Ovary (tissue), 3 donors: ENCODE results near the gene VENTX.

ENCODE experiments used
- EP300 ChIP-seq: sonication (generic); formaldehyde crosslinking; IDR thresholded peaks from one replicate; pipeline ENCODE4 v1.6.1; 2017; ENCODE audit warnings: antibody characterized with exemption
- POLR2A ChIP-seq: fragments of 450-650 bp; IDR thresholded peaks from one replicate; pipeline ENCODE4 v1.6.1; 2017; ENCODE audit warnings: antibody characterized with exemption, mild to moderate bottlenecking, moderate library complexity
- TF ChIP-seq, protein P1 (sequence below), 3 donors: fragments of 450-650 bp in 2 of 3; fragments of 200-600 bp in 1 of 3; IDR thresholded peaks; one replicate each; pipeline versions ENCODE4 v1.5.1 to v1.8.0; 2016 to 2022; ENCODE audit warnings: antibody characterized with exemption in 3 of 3, mild to moderate bottlenecking in 1 of 3
- donor health status: DM: no; HTN: no; CAD: no.

DNA sequence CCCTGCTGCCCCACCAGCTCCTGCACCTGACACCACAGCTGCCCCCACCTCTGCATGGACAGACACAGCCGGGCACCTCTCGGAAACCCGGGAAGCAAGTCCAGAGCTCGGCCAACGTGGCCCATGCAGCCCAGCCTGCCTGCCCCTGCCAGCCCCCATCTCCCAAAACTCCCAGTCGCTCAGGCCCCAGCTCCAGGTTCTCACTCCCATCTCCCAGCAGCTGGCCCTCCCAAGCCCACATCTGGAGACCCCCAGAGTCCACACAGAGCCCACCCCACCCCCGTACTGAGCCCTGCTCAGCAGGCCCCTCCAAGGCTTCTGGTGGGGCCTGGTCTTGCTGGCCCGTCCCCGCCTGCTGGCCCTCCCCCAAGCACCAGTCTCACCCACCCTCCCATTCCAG lies 39.9 kb upstream of the VENTX start:
- TF ChIP-seq, protein P1, sequence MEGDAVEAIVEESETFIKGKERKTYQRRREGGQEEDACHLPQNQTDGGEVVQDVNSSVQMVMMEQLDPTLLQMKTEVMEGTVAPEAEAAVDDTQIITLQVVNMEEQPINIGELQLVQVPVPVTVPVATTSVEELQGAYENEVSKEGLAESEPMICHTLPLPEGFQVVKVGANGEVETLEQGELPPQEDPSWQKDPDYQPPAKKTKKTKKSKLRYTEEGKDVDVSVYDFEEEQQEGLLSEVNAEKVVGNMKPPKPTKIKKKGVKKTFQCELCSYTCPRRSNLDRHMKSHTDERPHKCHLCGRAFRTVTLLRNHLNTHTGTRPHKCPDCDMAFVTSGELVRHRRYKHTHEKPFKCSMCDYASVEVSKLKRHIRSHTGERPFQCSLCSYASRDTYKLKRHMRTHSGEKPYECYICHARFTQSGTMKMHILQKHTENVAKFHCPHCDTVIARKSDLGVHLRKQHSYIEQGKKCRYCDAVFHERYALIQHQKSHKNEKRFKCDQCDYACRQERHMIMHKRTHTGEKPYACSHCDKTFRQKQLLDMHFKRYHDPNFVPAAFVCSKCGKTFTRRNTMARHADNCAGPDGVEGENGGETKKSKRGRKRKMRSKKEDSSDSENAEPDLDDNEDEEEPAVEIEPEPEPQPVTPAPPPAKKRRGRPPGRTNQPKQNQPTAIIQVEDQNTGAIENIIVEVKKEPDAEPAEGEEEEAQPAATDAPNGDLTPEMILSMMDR (IDR thresholded peaks at IDR 0.05): no peak
- TF ChIP-seq POLR2A: no peak
- TF ChIP-seq EP300: no peak
